ENCODE data around the gene EPS8L1. TPM values are rescaled to one million over a fixed set of nuclear protein-coding genes. Genes with fewer than 3 reads are reported as not detected.

EPS8L1 gene
- total and polyA plus RNA-seq, 2 of the 4 experiments (the other 2 are of a cell fraction) = 0.90 to 2.9 TPM

- Histone ChIP-seq H3K27ac (ENCODE audit: insufficient read depth, low read length) (no peak overlapping the region), H2BK20ac (ENCODE audit: low read depth, low read length) (no peak overlapping the region), H4K8ac (ENCODE audit: low read depth in 2 of 2, low read length in 2 of 2) (no peak overlapping the region), H2AK9ac (replicated peaks; ENCODE audit: low read depth, low read length, poor library complexity) (peak overlapping the region; percentile 85), H3K9me3 (ENCODE audit: control insufficient read depth, insufficient read depth, low read length) (no peaks in the 10 kb centered on the region), H2BK15ac (ENCODE audit: low read depth, low read length) (no peak overlapping the region), H4K91ac (ENCODE audit: insufficient read depth, low read depth, low read length) (no peak overlapping the region), H3K27me3 (ENCODE audit: control insufficient read depth, insufficient read depth, low read length) (peaks cover 26% of the 10 kb centered on the region), H3K9ac (ENCODE audit: low read depth, low read length) (no peak overlapping the region), H3K4me2 (ENCODE audit: low read depth, low read length) (no peak overlapping the region; the same call in 1 of the 2 replicates), H2AK5ac (ENCODE audit: low read depth, low read length) (no peak overlapping the region), H3K14ac (replicated peaks; ENCODE audit: low read depth, low read length) (no peak overlapping the region), H3K9me1 (ENCODE audit: insufficient read depth, low read length) (no peaks in the 10 kb centered on the region; the same call in 1 of the 2 replicates), H3K4me3 (ENCODE audit: insufficient read depth, low read depth, low read length) (no peak overlapping the region), H4K20me1 (ENCODE audit: insufficient read depth, low read length) (peaks cover 38% of the 10 kb centered on the region), H2AFZ (replicated peaks; ENCODE audit: low read length, poor library complexity) (no peak overlapping the region), H3K18ac (ENCODE audit: low read depth, low read length) (no peak overlapping the region), H2BK5ac (ENCODE audit: low read depth, low read length, poor library complexity, severe bottlenecking) (no peak overlapping the region), H2BK120ac (ENCODE audit: low read depth, low read length) (no peak overlapping the region), H3K23ac (ENCODE audit: low read depth, low read length) (no peak overlapping the region), H4K5ac (ENCODE audit: low read depth, low read length) (no peak overlapping the region), H3K79me1 (ENCODE audit: low read depth in 1 of 2, low read length in 2 of 2) (peaks cover 0 to 12% of the 10 kb centered on the region in 2 experiments; a peak in 2 of 4 replicates), H3K4ac (ENCODE audit: low read depth, low read length) (no peak overlapping the region), H3K36me3 (ENCODE audit: control insufficient read depth, insufficient read depth, low read length) (peaks cover 21% of the 10 kb centered on the region; the same call in 1 of the 2 replicates), H3K56ac (ENCODE audit: extremely low read depth, insufficient read depth, low read length) (no peak overlapping the region), H3K4me1 (ENCODE audit: control insufficient read depth, insufficient read depth, low read length) (peaks cover 6% of the 10 kb centered on the region; the same call in 1 of the 2 replicates)
- CTCF ChIA-PET = interaction anchor here (1.1 kb wide), 1 partner anchor 26 kb away, joined by 3 read pairs; no protein-coding TSS in a partner anchor
- intact Hi-C loops (cut with micrococcal nuclease) = loop anchor here (1.0 to 10.0 kb wide), 2 partner anchors 330 to 623 kb away; partner anchors contain the start of gene LENG9
- no peak for ATAC-seq (ENCODE audit: low read depth)
- dilution Hi-C loops (cut with HindIII; ENCODE audit: low sequenced_read_pairs, unreplicated experiment) = no loop called here
- POLR2A ChIA-PET (ENCODE audit: unreplicated experiment) = no interaction called here
- DNase-seq = no peak
- in situ Hi-C loops (cut with MboI; ENCODE audit: low sequenced_read_pairs) = no loop called here
- no TSS peak for BruUV-seq (replicated peaks)
- WGBS, 2 experiments (ENCODE audit: extremely low coverage in 2 of 2, insufficient read length in 1 of 2) = 86% methylated on average over 4 of the region's 12 CpGs; no CpG with 5 or more reads in 1 of the 2 experiments
- TF ChIP-seq SMC3 (IDR thresholded peaks at IDR 0.05; ENCODE audit: low read depth, low read length) (no peak), CEBPB (IDR thresholded peaks at IDR 0.05; ENCODE audit: low read depth, low read length) (no peak), CHD1 (IDR thresholded peaks at IDR 0.05; ENCODE audit: low read depth, low read length) (no peak), RAD21 (IDR thresholded peaks at IDR 0.05; ENCODE audit: low read length) (no peak), MXI1 (IDR thresholded peaks at IDR 0.05; ENCODE audit: borderline replicate concordance, low read depth, low read length) (no peak), POLR2A (IDR thresholded peaks at IDR 0.05; ENCODE audit: low read depth, low read length) (no peak), CTCF (conservative IDR thresholded peaks at IDR 0.05; ENCODE audit: low read depth, low read length) (no peak), ELK1 (IDR thresholded peaks at IDR 0.05; ENCODE audit: borderline replicate concordance, low read depth, low read length) (no peak), USF2 (IDR thresholded peaks at IDR 0.05; ENCODE audit: low read depth, low read length) (no peak), MAZ (IDR thresholded peaks at IDR 0.05; ENCODE audit: borderline replicate concordance, low read depth, low read length) (no peak), FOS (IDR thresholded peaks at IDR 0.05; ENCODE audit: low read depth, low read length) (no peak), BHLHE40 (IDR thresholded peaks at IDR 0.05; ENCODE audit: low read depth, low read length) (no peak), NFE2L2 (IDR thresholded peaks at IDR 0.05; ENCODE audit: low read depth, low read length) (no peak)
Observed at GRCh38 chr19:55088021-55088451, 12.4 kb downstream of the EPS8L1 start.
